SHP77 (cell line): ENCODE measurements around the gene RMDN2.

Source experiments
- DNase-seq, 2 experiments: peaks; one replicate each; lab custom pipeline; 2025; lab: John Stamatoyannopoulos, UW

The RMDN2 gene

DNA sequence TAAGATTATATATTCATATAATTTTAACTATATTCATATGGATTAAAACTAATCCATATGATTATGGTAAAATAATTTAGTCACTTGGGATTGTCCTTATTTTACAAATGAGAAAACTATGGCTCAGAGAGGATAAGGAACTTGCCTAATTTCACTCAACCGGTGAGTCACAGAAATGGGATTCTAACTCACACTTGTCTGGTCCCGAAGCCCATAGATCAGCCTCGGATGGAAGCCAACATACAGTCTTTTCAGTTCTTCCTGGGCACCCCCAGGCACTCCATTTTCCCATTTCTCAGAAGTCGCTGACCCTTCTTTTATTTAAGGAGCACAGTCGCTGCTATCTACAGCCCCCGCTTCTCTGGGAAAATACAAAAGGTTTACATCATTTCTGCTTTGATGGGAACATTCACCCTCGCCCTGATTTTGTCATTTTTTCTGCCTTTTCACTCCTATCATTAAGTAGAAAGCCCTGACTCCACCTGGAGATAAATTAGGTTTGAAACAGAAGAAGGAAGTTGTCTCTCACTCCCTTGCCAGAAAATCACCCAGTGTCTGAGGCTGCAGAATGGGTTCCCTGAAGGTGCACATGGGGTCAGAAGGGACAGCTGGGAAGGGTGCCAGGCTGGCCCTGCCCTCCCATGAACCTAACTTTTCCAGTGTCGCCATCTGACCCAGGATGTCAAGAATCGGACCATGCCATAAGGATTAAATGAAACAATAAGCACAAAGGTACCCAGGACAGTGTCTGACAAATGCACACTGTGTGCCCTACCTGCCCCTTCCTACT lies 114.2 kb downstream of the RMDN2 start:
- DNase-seq: no peak

DNA sequence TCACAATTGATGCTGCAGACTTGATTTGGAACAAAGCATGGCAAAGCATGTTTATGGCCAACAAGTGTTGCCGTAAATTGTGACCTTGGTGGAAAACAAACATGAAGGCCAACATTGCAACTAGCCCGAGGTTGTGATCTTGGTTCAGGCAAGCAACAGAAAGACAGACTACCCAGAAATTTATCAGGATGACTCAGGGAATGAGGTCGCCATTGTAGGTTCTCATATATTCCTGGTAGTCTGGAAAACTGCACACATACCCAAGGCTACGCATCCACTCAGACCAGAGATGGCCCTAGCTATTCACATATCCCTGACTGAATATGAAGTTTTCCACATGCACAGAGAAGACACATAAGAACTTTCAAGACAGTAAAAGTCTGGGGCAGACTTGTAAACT lies 120.7 kb downstream of the RMDN2 start:
- no peak for DNase-seq

DNA sequence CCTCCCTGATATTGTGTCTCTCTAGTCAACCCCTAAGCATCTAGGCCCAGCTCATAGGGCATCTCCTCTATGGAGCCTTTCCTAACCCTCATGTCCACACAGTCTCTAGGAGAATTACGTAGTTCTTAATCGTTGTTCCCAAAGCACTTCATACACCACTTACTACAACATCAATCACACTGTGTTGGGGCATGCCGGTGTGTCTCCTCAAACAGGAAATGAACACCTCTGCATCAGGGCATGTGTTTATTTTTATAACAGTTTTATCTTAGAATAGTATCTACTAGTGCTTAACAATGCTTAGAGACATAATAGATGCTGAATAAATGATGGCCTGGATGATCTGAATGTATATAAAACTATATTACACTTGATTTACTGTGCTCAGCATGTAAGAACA lies 131.1 kb downstream of the RMDN2 start:
- DNase-seq: no peak

DNA sequence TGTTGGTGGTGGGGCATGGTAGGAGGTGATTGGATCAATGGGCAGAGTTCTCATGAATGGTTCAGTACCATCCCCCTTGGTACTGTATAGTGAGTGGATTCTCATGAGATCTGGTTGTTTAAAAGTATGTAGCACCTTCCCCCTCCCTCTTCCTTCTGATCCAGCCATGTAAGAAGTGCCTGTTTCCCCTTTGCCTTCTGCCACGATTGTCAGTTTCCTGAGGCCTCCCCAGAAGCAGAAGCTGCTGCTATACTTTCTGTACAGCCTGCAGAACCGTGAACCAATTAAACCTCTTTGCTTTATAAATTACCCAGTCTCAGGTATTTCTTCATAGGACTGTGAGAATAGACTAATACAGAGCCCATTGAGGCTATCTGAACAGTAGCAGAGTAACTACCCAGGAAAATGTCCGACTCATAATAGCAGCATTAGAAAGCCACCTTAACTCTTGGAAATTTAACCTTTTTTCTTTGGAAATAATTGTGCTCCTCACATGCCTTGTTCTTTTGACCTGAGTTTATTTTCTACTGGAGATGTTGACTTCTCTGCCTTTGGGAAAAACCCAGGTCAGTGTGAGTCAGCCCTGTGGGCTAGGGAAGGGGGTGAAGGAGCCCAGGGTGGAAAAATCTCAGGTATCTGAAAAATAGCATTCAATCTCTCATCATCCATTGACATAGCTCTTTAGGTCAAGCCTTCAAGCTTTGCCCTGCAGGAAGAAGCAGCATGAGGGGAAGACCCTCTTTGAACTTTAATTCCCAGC lies 132.7 kb downstream of the RMDN2 start:
- no peak for DNase-seq

DNA sequence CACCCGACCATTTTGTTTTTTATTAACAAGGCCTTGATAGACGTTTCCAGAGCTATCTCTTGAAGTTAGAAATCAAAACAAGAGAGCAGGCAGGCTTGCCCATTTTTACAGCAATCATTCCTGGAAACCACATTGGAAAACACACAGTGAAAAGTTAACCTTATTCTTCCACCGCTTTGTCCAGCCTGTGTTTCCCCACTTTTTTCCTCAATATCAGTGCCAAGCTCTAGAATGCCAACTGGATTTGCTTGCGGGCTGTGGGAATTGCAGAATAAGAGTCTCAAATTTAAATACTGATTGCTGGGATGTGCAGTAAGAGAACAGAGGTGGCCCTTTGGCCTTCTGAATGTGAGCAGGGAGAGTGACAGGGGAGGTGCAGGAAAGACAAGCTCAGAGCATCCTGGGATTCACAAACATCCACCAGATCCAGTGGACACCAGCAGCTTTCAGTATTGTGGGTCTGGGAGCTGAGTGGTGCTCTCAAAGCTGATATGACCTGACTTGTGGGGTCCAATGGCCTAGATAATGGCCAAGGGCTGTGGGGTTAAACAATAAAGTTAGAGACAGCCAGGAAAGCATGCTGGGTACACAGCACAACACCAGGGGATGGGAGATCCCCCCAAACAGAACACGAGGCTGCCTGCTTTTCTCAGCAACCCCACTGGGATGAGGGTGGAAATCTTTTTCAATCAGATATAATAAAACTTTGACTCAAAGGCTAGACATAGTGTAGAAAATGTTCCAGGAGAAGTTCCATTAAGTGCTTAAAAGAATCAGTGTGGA lies 135.3 kb downstream of the RMDN2 start:
- DNase-seq: no peak

DNA sequence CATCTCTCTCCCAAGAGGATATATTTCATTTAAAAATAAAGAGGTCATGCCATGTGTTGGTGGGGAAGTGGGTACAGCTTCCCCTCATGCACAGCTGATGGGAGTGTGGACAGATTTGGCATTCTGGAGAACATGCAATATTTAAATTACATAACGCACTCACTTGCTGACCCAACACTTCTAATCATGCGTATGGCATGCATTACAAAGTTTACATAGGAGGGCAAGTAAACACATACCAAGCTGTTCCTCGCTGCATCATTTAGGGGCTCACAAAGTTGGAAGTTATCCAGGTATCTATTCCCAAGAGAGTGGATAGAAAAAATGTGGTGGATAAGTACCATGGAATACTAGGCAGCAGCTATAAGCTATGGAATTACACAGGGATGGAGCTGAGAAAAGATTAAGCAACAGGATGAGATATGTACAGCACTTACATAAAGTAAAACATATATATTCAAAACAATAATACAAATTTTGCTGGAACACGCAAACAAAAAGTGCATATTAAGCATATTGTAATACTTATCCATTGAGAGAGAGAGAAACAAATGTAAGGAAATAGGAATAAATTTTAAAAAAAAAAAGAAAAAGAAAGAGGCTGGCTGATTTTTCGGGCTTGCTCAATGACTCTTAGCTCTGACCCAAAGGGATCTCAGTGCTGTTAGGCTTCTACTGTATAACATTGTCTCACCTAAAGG lies 139.9 kb downstream of the RMDN2 start:
- no peak for DNase-seq

DNA sequence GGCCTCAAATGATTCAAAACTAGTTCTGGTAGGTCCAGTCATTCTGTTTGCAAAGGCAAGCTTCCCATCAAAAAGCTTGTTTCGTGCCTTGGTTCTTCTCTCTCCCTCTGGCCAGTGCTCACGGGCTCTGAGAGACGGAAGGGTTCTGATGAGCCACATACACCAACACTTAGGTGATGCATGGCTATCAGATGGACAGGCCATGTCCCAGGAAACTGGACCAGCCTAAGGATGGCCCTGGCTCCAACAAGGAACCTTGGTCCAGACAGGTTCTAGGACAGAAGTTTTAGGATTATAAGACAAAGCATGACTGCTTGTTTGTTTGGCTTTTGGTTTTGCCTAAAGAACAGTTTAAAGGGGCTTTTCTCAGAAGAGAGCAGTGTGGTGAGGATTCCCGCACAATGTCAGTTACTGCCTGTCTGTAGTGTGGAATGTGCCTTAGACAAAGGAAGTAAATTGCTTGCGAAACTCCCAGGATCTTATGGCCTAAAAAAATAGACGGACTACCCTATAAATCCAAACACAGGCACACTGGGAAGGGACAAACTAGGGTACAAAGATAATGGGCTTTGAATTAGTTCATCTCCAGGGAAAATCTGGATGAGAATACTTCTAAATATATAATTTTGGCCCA lies 140.5 kb downstream of the RMDN2 start:
- no peak for DNase-seq

DNA sequence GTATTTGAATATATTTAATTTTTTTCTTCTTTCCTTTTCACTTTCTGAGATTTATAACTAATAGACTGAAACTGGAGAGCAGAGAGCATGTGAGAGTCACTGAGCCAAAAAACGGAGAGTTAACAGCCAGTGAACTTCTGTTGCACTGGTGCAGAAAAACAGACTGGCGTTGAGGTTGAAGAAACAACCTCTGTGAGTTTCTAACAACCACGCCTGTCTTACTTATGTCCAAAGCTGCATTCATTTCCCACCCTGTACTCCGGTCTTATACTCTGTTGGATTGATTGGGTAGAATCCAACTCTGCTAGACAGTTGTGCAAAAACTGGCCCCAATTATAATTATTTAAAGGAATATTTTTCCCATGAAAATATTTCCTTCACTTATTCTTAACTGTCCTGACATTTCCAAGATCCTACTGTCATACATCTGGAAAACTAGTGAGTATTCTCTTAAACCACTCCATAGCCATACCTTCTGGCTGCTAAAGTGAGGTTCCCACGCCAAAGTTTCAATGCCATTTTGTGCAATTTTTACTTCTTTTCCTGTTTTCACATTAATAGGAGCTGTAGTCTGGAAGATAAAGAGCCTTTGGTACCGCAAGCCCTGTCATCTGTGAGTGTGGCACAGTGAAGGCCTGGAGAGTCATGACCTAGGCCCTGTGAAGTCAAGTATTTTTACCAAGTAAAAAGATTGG lies 141.5 kb downstream of the RMDN2 start:
- no peak for DNase-seq
